DMS 273 (cell line): ENCODE results near the gene NUP37.
"Not testable (repeated sequence)": the region's sequence is repeated elsewhere in the genome, so short reads cannot be mapped to it uniquely, and the experiment has no call there.

Experiments used
- DNase-seq: peaks from one replicate; lab custom pipeline; 2025; ENCODE audit not compliant: unreplicated experiment; lab: John Stamatoyannopoulos, UW

The NUP37 gene

DNA sequence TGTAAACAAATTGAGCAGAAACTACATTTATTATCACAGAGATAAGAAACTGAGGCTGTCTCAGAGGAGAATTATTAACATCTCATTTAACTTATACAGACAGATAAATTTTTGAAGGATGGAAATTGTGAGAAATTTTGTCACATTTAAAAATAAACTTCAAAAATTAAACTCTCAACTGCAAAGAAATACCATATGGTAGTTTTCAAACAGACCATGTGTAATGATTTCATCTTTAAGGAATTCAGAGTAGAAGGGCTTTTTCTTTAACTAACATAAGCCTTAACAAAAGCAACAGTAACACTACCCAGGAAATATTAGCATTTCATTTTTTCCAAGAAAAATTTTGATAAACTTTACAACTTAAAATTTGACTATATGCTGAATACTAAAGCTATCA, 26.6 kb downstream of the NUP37 start:
- DNase-seq, result no peak

DNA sequence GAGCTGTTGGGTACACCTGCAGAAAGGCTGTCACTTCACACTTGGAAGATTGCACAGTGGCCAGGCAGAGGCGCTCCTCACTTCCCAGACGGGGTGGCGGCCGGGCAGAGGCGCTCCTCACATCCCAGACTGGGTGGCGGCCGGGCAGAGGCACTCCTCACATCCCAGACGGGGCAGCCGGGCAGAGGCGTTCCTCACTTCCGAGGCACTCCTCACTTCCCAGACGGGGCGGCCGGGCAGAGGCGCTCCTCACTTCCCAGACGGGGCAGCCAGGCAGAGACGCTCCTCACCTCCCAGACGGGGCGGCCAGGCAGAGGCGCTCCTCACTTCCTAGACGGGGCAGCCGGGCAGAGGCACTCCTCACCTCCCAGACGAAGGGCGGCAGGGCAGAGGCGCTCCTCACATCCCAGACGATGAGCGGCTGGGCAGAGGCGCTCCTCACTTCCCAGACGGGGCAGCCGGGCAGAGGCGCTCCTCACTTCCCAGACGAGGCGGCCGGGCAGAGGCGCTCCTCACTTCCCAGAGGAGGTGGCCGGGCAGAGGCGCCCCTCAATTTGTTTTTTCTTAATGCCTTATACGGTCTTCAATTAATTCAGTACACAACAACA, 30.6 kb downstream of the NUP37 start:
- not testable (repeated sequence) for DNase-seq

DNA sequence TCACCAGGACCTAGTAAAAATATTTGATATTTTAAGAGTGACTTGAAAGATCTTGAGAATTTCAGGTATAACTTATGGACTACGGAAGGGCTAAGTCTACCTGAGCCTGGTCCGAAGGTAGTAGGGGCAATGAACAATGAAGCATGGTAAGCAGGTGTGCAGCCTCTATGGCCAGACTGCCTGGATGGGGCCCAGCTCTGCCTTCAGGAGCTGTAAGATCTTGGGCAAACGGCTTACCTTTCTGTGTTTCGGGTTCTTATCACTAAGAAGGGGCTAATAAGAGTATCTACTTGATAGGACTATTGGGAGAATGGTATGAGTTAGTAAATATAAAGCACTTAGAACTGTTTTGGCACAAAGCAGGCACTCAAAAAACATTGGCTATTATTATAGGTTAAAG, 39.1 kb downstream of the NUP37 start:
- no peak for DNase-seq

DNA sequence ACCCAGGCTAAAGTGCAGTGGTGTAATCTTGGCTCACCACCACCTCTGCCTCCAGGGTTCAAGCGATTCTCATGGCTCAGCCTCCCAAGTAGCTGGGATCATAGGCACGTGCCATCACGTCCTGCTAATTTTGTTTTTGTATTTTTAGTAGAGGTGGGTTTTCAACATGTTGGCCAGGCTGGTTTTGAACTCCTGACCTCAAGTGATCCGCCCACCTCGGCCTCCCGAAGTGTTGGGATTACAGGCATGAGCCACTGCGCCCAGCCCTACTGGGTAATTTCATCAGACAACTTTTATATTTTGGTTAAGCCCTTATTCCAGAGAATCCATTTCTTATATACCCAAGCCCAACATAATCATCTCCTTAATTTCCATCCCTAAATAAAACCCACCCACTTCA, 47.8 kb downstream of the NUP37 start:
- not testable (repeated sequence) for DNase-seq

DNA sequence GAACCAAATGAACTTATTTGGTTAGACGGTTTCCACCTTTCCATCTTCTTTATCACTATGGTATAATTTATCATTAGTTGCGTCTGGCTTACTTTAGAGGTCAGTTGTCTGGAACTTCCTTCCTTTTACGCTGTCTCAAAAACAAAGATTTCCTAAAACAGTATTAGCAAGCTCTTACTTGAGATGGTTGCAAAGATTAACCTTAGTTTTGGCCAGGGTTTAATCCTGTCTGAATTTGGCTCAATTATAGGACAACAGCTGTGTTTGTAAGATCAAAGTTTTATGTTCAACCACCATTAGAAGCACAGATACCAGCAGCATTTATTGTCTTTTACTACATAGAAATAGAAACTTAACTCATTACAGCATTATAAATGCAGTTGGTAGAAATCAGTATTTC, 50.2 kb downstream of the NUP37 start:
- no peak for DNase-seq

DNA sequence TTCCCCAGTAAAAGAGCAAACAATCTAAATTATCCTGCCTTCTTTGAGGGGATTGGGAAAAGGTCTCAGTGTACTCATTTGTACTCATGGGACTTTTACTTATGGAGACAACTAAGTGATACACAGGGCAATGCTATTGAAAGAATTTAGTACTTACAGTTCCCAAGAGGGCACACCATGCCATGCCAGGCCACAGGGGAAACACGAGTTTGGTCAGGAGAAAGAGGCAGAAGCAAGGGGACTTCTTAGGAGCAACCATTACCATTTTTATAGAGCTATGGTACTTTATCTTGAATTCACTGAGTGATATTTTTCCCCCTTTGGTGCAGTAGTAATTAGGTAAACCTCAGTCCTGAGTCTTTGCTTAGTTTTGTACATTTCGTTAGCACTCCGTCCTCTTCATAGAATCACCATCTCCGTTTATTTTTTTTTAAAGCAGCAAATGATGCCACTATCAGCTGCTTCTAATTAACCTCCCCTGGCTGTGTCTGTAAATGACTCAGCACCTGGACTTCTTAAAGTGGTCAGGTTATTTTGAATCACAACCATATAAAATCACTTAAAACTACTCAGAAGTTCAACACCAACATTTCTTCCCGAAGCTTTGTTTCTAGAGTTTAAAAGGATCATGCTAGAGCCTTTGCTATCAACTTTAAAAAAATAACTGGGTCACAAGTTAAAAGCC, 52.2 kb downstream of the NUP37 start:
- DNase-seq, result no peak

DNA sequence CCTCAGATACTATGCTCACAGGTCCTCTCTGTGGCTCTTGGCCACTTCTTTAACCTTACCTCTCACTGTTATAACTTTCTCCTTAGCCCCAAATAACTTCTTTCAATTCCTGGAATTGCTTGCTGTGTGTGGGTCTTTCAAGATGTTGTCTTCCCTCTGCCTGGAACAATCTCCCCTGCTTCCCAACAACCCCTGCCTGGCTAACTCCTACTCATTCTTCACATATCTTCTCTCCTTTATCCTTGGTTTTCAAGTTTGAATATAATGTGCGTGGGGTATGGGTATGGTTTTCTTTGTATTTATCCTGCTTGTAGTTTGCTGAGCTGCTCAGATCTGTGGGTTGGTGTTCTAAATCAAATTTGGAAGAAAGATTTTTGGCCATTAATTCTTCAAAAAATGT, 55.4 kb downstream of the NUP37 start:
- no peak for DNase-seq

DNA sequence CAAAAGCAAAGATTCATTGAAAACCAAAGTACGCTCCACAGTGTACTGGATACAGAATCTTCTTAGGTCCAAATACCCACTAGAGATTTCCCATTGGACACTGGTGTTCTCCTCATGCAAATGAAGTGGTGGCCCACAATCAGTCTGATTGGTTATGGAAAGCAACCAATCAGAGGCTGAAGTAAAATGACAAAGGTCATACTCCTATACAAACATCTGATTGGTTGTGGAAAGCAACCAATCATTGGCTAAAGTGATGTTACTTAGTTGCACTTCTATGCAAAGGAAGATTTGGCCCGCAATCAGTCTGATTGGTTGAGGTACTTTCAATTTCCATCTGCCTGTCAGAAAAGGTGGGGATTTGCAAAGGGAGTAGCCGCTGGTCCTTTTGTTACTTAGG, 56.8 kb downstream of the NUP37 start:
- DNase-seq, result peak; percentile 66

DNA sequence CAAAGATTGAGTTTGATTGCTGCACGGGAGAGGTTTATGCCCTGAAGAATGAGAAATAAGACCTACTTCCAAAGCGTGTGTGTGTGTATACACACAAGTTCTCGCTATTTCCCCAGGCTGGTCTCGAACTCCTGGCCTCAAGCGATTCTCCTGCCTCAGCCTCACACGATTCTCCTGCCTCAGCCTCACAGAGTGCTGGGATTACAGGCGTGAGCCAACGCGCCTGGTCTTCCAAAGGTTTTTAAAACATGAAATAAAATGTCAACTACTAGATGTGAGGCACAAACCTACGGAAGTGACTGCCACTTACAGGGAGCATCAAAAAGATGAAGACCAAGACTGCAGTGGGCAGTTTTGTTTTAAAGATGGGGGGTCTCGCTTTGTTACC, 57.5 kb downstream of the NUP37 start:
- no peak for DNase-seq

DNA sequence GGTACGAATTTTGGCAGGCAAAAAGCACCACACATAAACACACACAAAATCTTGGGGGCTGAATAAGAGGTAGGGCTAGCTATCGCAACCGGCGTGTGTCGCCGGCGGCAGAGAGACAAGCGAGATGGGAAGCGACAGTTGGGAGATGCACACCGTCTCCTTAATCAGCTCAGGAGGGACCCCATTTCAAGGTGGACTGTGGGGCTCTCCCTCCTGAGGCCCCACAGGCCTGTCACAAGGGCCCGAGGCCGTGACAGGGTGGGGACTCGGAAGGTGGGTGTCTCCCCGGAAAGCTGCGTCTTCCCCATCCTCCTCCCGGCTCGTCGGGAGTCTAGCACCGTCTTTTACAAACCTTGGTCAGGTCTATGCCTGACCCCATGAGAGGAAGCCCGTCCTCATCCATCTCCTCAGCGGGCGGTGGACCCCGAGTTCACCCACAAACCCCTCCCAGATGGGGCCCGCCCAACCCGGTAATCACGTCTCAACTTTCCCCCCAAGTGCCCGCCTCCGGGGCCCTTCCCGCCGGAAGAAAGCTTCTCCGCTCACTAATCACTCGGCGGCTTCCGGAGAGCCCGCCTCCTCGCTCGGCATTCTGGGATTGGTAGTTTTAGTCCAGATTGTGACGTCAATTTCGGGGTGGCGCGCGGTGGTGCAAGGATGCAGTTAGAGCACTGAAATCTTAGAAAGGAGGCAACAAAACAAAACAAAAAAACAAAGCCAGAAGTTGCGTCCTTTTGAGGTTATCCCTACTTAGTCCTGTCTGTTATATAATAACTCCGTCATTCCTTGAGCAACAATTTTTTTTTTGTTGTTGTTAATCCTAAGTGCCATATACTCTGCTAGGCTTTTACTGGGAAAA, 58.1 kb downstream of the NUP37 start, which contains the start of gene WASHC3:
Gene WASHC3 (minus strand): TSS at position 432 of the 859 bp plus-strand sequence. CDS start 29 bp downstream, at position 403.
- peak; percentile 95 for DNase-seq

DNA sequence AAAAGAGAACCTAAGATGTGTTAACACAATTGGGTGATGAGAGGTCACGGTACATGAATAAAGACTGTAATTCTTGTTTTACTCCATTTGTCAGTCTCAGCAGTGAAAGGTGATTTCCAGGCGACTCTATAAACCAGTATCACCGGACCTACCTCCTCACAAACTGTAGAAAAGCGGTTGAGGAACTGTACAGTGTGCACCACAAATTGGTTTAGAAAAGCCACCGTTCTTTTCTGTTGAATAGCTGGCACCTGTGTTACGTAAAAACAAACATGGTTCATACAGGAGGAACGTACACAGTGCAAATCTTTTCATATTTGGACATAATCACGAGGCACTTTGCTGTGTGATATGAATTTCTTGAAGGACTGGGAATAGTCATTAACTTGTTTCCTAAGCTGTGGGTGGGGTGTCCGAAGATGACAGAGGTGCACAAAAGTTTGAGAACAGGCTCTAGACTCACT, 58.8 kb downstream of the NUP37 start:
- no peak for DNase-seq

DNA sequence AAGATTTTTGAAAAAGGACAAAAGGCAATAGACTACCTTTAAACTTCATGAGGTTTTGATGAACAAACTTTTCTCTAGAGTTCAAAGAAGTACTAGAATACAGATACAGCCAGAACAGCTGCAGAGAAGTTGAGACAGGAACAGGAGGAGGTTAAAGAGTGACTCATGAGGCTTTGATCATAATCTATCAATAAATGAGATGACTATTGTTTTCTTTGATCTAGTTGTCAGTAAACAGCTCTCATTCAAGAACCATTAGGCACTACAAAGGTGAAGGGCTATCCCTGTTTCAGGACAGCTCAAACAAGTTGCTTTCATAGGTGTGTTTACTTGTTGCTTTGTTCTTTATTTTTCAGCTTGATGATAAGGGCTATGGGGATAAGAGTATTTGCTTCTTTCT, 60.6 kb downstream of the NUP37 start:
- DNase-seq, result no peak

DNA sequence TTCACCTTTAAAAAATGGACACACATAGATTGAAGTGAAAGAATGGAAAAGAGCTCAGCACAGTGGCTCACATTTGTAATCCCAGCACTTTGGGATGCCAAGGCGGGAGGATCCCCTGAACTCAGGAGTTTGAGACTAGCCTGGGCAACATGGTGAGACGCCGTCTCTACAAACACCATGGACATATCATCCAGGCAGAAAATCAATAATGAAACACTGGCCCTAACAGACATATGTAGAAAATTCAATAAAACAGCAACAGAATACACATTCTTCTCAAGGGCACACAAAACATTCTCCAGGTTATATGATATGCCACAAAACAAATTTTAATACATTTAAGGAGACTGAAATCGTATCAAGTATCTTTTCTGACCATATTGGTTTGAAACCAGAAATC, 65.6 kb downstream of the NUP37 start:
- DNase-seq, result no peak

DNA sequence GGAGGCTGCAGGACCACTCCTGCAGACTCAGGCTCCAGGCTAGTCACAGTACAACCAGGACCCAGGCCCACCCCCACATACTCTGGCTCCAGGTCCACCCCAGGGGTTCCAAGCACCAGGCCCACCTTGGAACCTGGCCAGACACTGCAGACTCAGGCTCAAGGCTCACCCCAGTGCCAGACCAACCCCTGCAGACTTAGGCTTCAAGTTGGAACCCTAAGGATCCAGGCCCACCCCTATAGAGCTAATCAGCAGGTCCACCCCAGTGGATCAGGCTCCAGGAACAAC, 66.9 kb downstream of the NUP37 start:
- DNase-seq, result no peak

DNA sequence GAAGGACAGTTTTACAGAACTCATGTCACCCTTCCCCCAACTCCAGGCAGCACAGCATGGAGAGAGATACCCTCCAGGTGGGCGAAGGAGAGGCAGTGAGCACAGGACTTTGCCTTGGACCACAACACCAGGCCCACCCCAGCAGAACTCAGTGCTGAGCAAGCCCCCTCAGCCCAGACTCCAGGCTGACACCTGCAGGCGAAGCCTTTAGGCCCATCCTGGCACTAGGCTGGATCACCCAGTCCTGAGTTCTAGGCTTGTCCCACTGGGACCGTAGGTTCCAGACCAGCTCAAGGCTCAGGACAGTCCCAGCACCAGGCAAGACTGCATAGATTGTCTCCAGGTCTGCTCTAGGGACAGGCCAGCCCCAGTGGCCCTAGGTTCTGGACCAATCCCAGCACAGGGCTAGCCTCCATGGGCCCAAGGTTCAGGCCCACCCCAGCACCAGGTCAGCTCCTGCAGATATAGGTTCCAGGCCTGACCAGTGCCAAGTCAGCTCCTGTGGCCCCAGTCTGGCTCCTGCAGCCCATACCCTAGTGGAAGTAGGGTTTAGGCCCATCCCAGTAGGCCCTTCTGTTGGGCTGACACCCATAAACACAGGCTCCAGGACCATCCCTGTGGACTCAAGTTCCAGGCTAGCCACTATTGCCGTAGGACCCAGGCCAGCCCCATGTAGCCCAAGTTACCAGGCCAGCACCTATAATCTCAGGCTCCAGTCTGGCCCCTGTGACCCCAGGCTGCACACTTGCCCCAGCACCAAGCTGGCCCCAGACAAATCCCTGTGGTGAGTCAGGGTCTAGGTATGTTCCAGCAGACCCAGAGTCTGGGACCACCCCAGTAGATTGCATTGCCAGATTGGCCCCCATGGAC, 67.5 kb downstream of the NUP37 start:
- DNase-seq, result no peak

DNA sequence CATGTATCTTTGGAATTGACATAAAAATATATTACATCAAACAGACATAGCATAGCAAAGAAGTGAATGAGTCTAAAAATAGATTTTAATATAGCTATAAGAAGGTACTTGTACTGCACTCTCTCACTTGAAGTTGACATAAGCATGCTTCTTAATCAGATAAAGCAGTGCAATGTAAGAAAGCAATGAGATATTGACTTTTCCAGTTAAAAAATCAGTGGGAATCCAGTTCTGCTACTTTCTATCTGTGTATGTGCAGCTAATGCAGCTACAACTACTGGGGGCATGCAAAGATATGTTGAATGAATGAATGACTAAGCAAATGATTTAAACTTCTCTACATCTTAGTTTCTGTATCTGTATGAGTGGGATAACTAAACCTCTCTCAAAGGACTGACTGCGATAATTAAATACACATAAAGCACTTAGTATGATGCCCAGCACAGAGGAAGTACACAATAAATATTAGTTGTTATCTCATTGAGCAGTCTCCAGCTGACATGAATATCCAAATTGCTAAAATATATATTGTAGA, 68.4 kb downstream of the NUP37 start:
- no peak for DNase-seq

DNA sequence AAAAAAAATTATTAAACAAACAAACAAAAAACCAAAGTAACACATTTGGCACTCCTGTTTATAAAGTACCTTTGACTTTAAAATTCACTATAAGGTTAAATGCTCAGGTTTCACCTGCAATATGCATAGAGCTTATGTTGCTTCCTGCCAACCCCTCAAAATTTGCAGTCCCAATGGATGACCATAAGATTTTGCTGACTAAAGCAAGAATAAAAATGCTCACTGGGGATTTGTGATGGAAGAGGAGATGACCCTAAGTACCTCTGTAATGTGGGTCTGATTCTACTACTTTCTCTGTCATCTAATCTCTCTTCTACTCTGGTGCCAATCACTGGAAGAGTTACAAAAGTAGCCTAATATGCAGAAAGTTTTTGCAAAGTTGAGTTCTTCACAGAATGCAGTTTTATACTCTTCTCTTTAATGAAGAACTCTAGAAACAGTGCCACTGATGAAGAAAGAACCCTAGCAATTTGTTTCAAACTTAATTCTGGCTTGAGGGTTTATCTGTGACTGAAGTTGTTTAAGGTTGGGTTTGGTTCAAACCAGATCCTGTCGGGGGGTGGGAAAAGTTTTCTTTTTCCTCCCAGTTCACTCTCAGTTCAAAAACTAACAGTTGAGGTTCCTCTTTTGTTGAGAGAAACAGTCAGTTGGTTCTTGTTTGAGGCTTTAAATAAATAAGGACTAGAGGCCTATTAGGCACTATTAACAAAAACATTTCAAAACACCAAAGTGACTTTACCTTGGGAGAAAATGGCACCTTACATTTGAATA, 69.1 kb downstream of the NUP37 start:
- no peak for DNase-seq

DNA sequence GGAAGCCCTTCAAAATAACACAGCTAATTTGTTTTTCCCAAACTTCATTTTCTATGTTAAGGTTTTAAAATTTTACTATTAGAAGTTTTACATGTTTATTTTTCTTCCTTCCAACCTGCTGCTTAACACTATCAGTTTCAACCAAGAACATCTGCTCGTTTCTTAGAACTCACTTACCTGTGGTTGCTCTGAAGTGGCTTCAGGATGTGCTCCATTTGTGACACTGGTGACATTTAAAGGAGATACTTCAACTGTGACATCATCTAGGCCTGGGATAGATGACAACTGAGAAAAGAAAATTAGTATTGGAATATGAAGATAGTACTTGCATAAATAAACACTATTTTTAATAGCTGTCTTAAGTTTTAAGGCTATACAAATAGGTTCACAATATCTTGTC, 76.0 kb downstream of the NUP37 start:
- DNase-seq, result no peak

DNA sequence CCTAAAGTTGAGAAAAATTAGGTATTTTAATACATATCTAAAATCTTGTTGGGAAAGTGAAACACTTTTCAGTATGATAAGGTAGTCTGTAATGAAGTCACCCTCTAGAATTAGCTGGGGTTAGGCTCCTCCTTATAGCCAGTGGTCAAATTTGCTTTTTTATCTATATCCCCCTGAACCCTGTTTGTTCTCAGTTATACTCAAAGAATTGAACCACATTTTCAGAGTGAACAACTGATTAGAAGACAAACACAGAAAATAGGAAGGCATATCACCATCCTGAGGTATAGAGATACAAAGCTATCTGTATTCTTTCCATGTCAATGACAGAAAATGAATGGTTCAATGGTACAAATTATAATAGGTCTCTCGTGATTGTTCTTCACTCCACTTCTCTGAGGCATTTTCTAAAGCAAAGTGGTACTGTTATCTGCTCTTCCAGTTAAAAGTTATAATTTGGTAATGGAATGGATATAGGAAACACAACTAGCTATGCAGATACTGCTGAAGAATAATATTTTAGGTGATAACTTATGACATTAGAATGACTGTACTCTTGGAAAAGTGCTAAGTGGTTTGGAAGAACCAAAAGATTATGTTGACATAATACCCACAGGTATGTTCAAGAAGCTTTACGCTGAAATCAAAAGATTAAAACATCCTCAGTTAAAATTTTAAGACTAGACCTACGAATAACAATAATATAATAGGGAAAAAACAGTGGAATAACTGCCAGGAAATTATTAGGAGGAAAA, 85.7 kb downstream of the NUP37 start:
- no peak for DNase-seq
